ENCODE data around the gene IDH3G.
"Not testable (repeated sequence)": the region's sequence is repeated elsewhere in the genome, so short reads cannot be mapped to it uniquely, and the experiment has no call there.

The IDH3G gene

DNA sequence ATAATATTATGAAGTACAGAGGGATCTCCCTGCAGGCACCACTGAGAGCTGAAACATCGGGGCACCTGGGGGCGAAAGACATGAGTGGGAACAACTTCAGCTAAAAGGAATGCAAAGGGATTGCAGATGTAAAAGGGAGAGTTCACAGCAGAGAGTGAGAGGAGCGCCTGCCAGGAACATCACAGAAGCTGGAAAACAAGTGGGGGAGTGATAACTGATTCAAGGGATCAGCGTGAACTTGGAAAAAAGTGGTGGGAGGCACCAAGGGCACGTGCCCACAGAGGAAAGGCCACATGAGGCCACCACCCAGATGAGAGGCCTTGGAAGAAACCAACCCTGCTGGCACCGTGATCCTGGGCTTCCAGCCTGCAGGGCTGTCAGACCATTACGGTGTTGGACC, 45.2 kb downstream of the IDH3G start:
- not testable (repeated sequence) for H3K36me3 Mint-ChIP-seq; H3K27me3 Mint-ChIP-seq; ATAC-seq (ENCODE audit: low read depth); H3K27ac Mint-ChIP-seq; H3K4me3 Mint-ChIP-seq; DNase-seq (ENCODE audit: low spot score in 2 of 2); H3K9me3 Mint-ChIP-seq
- H3K4me1 Mint-ChIP-seq = peaks cover 12% of the 10 kb centered on the region

DNA sequence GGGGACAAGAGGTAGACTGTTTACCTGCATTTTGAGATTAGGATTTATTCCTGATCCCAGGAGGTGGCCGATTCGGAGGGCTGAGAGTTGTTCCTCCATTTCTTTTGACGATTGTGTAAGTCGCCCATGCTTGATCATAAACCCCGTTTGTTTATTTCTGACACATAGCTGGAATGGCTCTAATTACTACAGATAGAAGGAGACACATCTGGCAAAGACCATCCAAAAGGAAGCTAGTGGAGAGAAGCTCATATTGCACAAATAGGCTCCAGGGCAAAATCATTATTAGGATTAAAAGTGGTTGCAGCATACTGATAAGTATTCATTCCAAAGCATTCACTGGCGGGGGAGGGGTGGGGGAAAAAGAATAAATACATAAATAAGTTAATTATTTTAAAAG, 47.2 kb downstream of the IDH3G start:
- not testable (repeated sequence) for DNase-seq (ENCODE audit: low spot score in 2 of 2); H3K27me3 Mint-ChIP-seq; H3K4me3 Mint-ChIP-seq; H3K9me3 Mint-ChIP-seq; H3K27ac Mint-ChIP-seq; ATAC-seq (ENCODE audit: low read depth); H3K36me3 Mint-ChIP-seq
- peaks cover 14% of the 10 kb centered on the region for H3K4me1 Mint-ChIP-seq

- Mint-ChIP-seq H3K9me3 (no peaks in the 10 kb centered on the region), H3K4me1 (peaks cover 14% of the 10 kb centered on the region), H3K27me3 (no peaks in the 10 kb centered on the region), H3K36me3 (no peaks in the 10 kb centered on the region), H3K4me3 (no peak overlapping the region), H3K27ac (no peak overlapping the region)
- DNase-seq (ENCODE audit: low spot score in 2 of 2) (no peak), ATAC-seq (ENCODE audit: low read depth) (no peak)
Measured at GRCh38 chrX:153746359-153746758, 47.8 kb downstream of the IDH3G start.

GRCh38 chrX:153745067-153745433, 49.1 kb downstream of the IDH3G start:
- not testable (repeated sequence) for H3K27me3 Mint-ChIP-seq; H3K27ac Mint-ChIP-seq; DNase-seq (ENCODE audit: low spot score in 2 of 2); ATAC-seq (ENCODE audit: low read depth); H3K9me3 Mint-ChIP-seq; H3K36me3 Mint-ChIP-seq
- H3K4me1 Mint-ChIP-seq = peaks cover 17% of the 10 kb centered on the region
- peak overlapping the region; percentile 46 for H3K4me3 Mint-ChIP-seq

- ATAC-seq (ENCODE audit: low read depth) = no peak
- Mint-ChIP-seq H3K36me3 (no peaks in the 10 kb centered on the region), H3K4me3 (peak overlapping the region; percentile 46), H3K4me1 (peaks cover 11% of the 10 kb centered on the region), H3K27ac (no peak overlapping the region), H3K9me3 (no peaks in the 10 kb centered on the region), H3K27me3 (no peaks in the 10 kb centered on the region)
- DNase-seq (ENCODE audit: low spot score in 2 of 2) = no peak
Measured at GRCh38 chrX:153744210-153745066, 49.7 kb downstream of the IDH3G start.

DNA sequence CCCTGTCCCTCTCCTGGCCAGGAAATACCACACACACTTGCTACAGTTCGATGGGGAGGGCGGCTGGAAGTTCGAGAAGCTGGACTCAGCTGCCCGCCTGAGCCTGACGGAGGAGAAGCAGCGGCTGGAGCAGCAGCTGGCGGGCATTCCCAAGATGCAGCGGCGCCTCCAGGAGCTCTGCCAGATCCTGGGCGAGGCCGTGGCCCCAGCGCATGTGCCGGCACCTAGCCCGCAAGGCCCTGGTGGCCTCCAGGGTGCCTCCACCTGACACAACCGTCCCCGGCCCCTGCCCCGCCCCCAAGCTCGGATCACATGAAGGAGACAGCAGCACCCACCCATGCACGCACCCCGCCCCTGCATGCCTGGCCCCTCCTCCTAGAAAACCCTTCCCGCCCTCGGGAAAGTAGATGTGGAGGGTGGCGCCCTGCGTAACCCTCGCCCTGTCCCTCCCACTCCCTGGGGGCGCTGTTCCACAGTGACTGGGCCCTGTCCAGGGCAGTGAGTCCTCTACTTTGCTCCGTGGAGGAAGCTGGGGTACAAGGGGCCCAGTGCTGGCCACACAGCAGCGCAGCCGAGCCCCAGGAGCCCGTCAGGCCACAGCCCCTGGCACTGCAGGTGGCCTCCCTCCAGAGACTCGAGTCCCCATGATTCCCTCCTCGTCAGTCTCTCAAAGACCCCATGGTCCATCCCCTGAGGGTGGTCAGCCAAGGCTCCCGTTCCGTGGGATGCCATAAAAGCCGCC, 50.5 kb downstream of the IDH3G start:
- not testable (repeated sequence) for ATAC-seq (ENCODE audit: low read depth); H3K36me3 Mint-ChIP-seq; DNase-seq (ENCODE audit: low spot score in 2 of 2); H3K4me3 Mint-ChIP-seq; H3K27me3 Mint-ChIP-seq; H3K9me3 Mint-ChIP-seq; H3K27ac Mint-ChIP-seq
- peaks cover 11% of the 10 kb centered on the region for H3K4me1 Mint-ChIP-seq

- not testable (repeated sequence) for H3K4me3 Mint-ChIP-seq; H3K36me3 Mint-ChIP-seq; H3K27me3 Mint-ChIP-seq; DNase-seq (ENCODE audit: low spot score in 2 of 2); H3K27ac Mint-ChIP-seq; H3K9me3 Mint-ChIP-seq; ATAC-seq (ENCODE audit: low read depth)
- H3K4me1 Mint-ChIP-seq = peaks cover 11% of the 10 kb centered on the region
Measured at GRCh38 chrX:153742796-153743467, 51.2 kb downstream of the IDH3G start.

- H3K27ac Mint-ChIP-seq; H3K27me3 Mint-ChIP-seq; DNase-seq (ENCODE audit: low spot score in 2 of 2); ATAC-seq (ENCODE audit: low read depth); H3K4me3 Mint-ChIP-seq; H3K36me3 Mint-ChIP-seq; H3K9me3 Mint-ChIP-seq: not testable (repeated sequence)
- H3K4me1 Mint-ChIP-seq = peaks cover 11% of the 10 kb centered on the region
Measured at GRCh38 chrX:153742111-153742510, 52.1 kb downstream of the IDH3G start.

DNA sequence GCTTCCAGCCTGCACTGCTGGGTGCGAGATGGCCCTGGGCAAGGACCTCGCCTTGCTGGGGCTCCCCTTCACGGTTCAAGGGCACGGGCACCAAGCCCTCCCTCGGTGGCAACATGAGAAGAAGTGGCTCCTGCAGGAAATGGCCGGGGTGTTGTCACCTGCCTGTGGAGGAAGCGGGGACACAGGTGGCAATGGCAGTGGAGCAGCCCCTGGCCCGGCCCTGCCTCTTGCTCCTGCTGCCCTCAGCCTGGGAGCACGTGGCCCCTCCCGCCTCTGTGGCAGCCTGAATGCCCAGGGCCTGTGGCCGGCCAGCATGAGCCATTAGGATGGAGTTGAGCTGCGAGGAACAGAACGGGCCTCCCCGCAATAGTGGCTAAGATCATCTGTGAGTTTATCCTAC, 52.7 kb downstream of the IDH3G start:
- Mint-ChIP-seq H3K27ac (no peak overlapping the region), H3K4me3 (no peak overlapping the region)

GRCh38 chrX:153740631-153741222, 53.4 kb downstream of the IDH3G start:
- Mint-ChIP-seq H3K27me3 (no peaks in the 10 kb centered on the region), H3K4me3 (no peak overlapping the region), H3K9me3 (no peaks in the 10 kb centered on the region), H3K27ac (no peak overlapping the region), H3K36me3 (peaks cover 6% of the 10 kb centered on the region), H3K4me1 (peaks cover 12% of the 10 kb centered on the region)
- no peak for ATAC-seq (ENCODE audit: low read depth)
- no peak for DNase-seq (ENCODE audit: low spot score in 2 of 2)

More for the DNA sequence above, 52.7 kb downstream of the IDH3G start:
- DNase-seq (ENCODE audit: low spot score in 2 of 2) (no peak), ATAC-seq (ENCODE audit: low read depth) (no peak)
- Mint-ChIP-seq H3K4me1 (peaks cover 11% of the 10 kb centered on the region), H3K36me3 (peaks cover 4% of the 10 kb centered on the region), H3K27me3 (no peaks in the 10 kb centered on the region), H3K9me3 (no peaks in the 10 kb centered on the region)

- H3K27me3 Mint-ChIP-seq = no peaks in the 10 kb centered on the region
- H3K9me3 Mint-ChIP-seq = no peaks in the 10 kb centered on the region
- H3K27ac Mint-ChIP-seq = no peak overlapping the region
- DNase-seq (ENCODE audit: low spot score in 2 of 2) (no peak), ATAC-seq (ENCODE audit: low read depth) (no peak)
- no peak overlapping the region for H3K4me3 Mint-ChIP-seq
- H3K36me3 Mint-ChIP-seq = peaks cover 7% of the 10 kb centered on the region
- H3K4me1 Mint-ChIP-seq = peaks cover 19% of the 10 kb centered on the region
Measured at GRCh38 chrX:153739754-153740486, 54.3 kb downstream of the IDH3G start.

GRCh38 chrX:153738056-153738605, 56.0 kb downstream of the IDH3G start:
- Mint-ChIP-seq H3K27me3 (no peaks in the 10 kb centered on the region), H3K4me1 (peaks cover 17% of the 10 kb centered on the region), H3K4me3 (no peak overlapping the region)

GRCh38 chrX:153736871-153737441, 57.2 kb downstream of the IDH3G start:
- H3K27ac Mint-ChIP-seq = no peak overlapping the region
- H3K9me3 Mint-ChIP-seq = no peaks in the 10 kb centered on the region
- no peak for ATAC-seq (ENCODE audit: low read depth)

More at GRCh38 chrX:153738056-153738605, 56.0 kb downstream of the IDH3G start:
- H3K9me3 Mint-ChIP-seq = no peaks in the 10 kb centered on the region
- H3K27ac Mint-ChIP-seq = no peak overlapping the region
- DNase-seq (ENCODE audit: low spot score in 2 of 2) (no peak), ATAC-seq (ENCODE audit: low read depth) (no peak)
- peaks cover 9% of the 10 kb centered on the region for H3K36me3 Mint-ChIP-seq

More at GRCh38 chrX:153736871-153737441, 57.2 kb downstream of the IDH3G start:
- no peak overlapping the region for H3K4me3 Mint-ChIP-seq
- DNase-seq (ENCODE audit: low spot score in 2 of 2) = no peak
- peaks cover 10% of the 10 kb centered on the region for H3K36me3 Mint-ChIP-seq
- no peaks in the 10 kb centered on the region for H3K27me3 Mint-ChIP-seq
- peaks cover 15% of the 10 kb centered on the region for H3K4me1 Mint-ChIP-seq
